HL-60 (cell line): ENCODE results near the gene ACAD9.
A peak's percentile ranks its signal among the peaks of the same experiment; 100 is the strongest.

ENCODE experiments used
- DNase-seq, 2 experiments: peaks; one replicate each; pipeline ENCODE4 v3.0.0-alpha.2; 2010 to 2020; ENCODE audit warnings: low read depth in 1 of 2, low spot score in 1 of 2
- H3K27ac ChIP-seq: fragments of 250-450 bp; sonication (Bioruptor Pico); replicated peaks from 2 replicates; pipeline ENCODE4 v1.5.1; 2020; ENCODE audit warnings: mild to moderate bottlenecking, moderate library complexity
- H3K27me3 ChIP-seq: fragments of 250-450 bp; sonication (Bioruptor Pico); 2 replicates; pipeline ENCODE4 v1.5.1; 2021; ENCODE audit warnings: mild to moderate bottlenecking, moderate library complexity; ENCODE audit not compliant: insufficient read depth, poor library complexity, severe bottlenecking
- H3K4me3 ChIP-seq: replicated peaks from 2 replicates; pipeline ENCODE4 v1.5.1; 2011; ENCODE audit warnings: mild to moderate bottlenecking, control low read depth, low read length; ENCODE audit not compliant: insufficient read depth
- GABPA ChIP-seq: IDR thresholded peaks from 2 replicates; pipeline ENCODE4 v1.6.1; 2012; ENCODE audit warnings: low read depth
- POLR2AphosphoS5 ChIP-seq: IDR thresholded peaks from 2 replicates; pipeline ENCODE4 v1.6.1; 2012; ENCODE audit warnings: low read depth
- SPI1 ChIP-seq: IDR thresholded peaks from 2 replicates; pipeline ENCODE4 v1.6.1; 2012; ENCODE audit warnings: low read depth, mild to moderate bottlenecking, borderline replicate concordance
- TF ChIP-seq, protein P1 (sequence below): IDR thresholded peaks from one replicate; pipeline ENCODE4 v1.5.1; 2011; ENCODE audit warnings: low read length, control low read depth, inconsistent platforms; ENCODE audit not compliant: insufficient read depth
- TF ChIP-seq, protein P2 (sequence below): IDR thresholded peaks from 2 replicates; pipeline ENCODE4 v1.6.1; 2012; ENCODE audit warnings: low read depth; ENCODE audit not compliant: insufficient replicate concordance

The ACAD9 gene

DNA sequence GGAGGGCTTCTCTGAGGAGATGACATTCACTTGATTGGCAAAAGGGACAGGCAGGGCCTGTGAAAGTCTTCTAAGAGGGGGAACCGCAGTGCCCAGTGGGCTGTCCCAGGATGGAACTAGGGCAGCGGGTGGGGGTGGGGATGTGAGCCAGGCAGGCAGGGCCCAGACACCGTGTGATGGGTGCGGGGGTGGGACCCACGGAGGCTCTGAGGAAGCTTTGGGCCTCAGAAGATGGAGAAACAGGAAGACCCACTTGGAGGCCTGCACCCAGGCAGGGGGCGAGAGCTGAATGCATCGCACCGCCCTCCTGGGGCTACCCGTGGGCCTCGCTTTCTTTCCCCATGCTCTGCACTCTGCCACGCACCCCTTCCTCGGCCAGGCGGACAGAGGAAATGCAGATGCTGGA is 32.9 kb upstream of the ACAD9 start:
- TF ChIP-seq, protein P1, sequence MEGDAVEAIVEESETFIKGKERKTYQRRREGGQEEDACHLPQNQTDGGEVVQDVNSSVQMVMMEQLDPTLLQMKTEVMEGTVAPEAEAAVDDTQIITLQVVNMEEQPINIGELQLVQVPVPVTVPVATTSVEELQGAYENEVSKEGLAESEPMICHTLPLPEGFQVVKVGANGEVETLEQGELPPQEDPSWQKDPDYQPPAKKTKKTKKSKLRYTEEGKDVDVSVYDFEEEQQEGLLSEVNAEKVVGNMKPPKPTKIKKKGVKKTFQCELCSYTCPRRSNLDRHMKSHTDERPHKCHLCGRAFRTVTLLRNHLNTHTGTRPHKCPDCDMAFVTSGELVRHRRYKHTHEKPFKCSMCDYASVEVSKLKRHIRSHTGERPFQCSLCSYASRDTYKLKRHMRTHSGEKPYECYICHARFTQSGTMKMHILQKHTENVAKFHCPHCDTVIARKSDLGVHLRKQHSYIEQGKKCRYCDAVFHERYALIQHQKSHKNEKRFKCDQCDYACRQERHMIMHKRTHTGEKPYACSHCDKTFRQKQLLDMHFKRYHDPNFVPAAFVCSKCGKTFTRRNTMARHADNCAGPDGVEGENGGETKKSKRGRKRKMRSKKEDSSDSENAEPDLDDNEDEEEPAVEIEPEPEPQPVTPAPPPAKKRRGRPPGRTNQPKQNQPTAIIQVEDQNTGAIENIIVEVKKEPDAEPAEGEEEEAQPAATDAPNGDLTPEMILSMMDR, result no peak
- TF ChIP-seq SPI1 (peak; percentile 51; the same call in 1 of the 2 replicates), POLR2AphosphoS5 (peak; percentile 52; the same call in 1 of the 2 replicates)
- TF ChIP-seq, protein P2, sequence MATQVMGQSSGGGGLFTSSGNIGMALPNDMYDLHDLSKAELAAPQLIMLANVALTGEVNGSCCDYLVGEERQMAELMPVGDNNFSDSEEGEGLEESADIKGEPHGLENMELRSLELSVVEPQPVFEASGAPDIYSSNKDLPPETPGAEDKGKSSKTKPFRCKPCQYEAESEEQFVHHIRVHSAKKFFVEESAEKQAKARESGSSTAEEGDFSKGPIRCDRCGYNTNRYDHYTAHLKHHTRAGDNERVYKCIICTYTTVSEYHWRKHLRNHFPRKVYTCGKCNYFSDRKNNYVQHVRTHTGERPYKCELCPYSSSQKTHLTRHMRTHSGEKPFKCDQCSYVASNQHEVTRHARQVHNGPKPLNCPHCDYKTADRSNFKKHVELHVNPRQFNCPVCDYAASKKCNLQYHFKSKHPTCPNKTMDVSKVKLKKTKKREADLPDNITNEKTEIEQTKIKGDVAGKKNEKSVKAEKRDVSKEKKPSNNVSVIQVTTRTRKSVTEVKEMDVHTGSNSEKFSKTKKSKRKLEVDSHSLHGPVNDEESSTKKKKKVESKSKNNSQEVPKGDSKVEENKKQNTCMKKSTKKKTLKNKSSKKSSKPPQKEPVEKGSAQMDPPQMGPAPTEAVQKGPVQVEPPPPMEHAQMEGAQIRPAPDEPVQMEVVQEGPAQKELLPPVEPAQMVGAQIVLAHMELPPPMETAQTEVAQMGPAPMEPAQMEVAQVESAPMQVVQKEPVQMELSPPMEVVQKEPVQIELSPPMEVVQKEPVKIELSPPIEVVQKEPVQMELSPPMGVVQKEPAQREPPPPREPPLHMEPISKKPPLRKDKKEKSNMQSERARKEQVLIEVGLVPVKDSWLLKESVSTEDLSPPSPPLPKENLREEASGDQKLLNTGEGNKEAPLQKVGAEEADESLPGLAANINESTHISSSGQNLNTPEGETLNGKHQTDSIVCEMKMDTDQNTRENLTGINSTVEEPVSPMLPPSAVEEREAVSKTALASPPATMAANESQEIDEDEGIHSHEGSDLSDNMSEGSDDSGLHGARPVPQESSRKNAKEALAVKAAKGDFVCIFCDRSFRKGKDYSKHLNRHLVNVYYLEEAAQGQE, result no peak
- H3K4me3 ChIP-seq, result no peak overlapping the region
- DNase-seq, result peak; percentile 65 to 95
- H3K27me3 ChIP-seq, result no peaks in the 10 kb centered on the region
- peak overlapping the region; percentile 100 for H3K27ac ChIP-seq

DNA sequence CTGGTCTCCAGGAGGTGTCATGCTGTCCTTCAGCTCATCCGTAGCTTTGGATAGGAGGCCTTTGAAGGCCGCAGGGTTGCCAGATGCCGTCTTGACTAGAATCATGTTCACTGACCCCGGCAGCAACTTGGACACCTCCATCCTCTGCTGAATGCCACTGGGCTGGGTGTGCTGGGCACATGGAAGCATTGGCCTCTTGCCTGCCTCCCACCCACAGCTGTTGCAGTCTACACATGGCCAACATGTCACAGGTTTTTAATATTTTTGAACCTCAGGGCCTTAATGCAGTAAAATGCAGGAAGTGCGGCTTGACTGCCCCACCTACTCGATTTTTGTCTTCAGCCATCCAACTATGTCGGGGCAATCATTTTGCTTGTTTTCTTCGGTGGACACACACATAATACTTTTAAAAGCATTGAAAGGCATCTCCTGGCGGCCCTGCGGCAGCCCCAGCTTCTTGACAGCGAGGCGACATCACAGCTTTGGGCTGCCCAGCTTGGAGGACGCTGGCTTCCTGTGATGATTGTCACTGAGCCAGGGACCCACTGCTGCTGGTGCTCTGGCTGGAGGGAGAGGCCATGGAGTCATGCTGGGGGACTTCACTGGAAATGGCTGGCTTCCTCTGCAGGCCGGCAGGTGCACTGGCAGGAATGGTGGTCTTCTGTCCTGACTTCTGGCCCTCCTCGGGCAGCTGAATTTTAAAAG is 31.6 kb upstream of the ACAD9 start:
- H3K27ac ChIP-seq, result peak overlapping the region; percentile 100
- TF ChIP-seq POLR2AphosphoS5 (no peak), SPI1 (no peak), GABPA (no peak)
- TF ChIP-seq, protein P1, result no peak
- TF ChIP-seq, protein P2, result no peak
- H3K4me3 ChIP-seq, result no peak overlapping the region
- H3K27me3 ChIP-seq, result no peaks in the 10 kb centered on the region
- DNase-seq, result no peak

DNA sequence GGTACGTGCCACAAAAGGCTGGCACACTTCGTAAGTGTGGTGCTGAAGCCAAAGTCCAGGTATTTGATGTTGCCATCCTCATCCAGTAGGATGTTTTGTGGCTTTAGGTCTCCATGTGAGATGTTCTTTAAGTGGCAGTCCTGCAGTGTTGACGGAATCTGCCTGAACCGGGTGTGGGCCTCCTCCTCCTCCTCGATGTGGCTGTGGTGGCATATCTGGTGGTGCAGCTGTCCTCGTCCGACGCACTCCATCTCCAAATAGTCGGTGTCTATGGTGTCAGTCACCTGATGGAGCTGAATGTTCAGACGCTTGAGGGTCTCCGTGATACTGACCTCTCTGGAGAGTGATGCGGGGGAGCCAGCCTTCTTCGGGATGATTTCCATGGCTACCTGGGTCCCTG is 30.5 kb upstream of the ACAD9 start:
- no peak overlapping the region for H3K4me3 ChIP-seq
- DNase-seq, result no peak
- H3K27ac ChIP-seq, result peak overlapping the region; percentile 100
- TF ChIP-seq, protein P2, result no peak
- TF ChIP-seq SPI1, result no peak
- TF ChIP-seq, protein P1, result no peak
- no peak for TF ChIP-seq GABPA
- no peak for TF ChIP-seq POLR2AphosphoS5
- no peaks in the 10 kb centered on the region for H3K27me3 ChIP-seq
